ENCODE results near the gene SH2D7.
A peak's percentile ranks its signal among the peaks of the same experiment; 100 is the strongest.

SH2D7 gene

DNA sequence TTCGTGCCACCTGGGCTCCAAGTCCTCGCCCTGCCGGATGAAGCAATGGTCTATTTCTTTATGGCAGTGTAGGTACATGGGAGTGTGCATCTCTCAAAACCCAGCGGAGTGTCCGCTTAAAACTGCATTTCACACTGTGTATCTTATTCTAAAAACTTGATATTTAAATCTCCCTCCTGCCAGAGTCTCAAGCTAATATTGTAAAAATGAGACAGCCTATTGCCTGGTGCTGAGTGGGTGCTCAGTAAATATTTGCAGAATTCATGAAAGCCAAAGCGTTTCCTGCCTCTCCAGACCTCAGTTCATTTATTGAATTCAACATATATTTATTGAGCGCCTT, 14.5 kb upstream of the SH2D7 start:
- TF ChIP-seq, protein P1, sequence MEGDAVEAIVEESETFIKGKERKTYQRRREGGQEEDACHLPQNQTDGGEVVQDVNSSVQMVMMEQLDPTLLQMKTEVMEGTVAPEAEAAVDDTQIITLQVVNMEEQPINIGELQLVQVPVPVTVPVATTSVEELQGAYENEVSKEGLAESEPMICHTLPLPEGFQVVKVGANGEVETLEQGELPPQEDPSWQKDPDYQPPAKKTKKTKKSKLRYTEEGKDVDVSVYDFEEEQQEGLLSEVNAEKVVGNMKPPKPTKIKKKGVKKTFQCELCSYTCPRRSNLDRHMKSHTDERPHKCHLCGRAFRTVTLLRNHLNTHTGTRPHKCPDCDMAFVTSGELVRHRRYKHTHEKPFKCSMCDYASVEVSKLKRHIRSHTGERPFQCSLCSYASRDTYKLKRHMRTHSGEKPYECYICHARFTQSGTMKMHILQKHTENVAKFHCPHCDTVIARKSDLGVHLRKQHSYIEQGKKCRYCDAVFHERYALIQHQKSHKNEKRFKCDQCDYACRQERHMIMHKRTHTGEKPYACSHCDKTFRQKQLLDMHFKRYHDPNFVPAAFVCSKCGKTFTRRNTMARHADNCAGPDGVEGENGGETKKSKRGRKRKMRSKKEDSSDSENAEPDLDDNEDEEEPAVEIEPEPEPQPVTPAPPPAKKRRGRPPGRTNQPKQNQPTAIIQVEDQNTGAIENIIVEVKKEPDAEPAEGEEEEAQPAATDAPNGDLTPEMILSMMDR (IDR thresholded peaks at IDR 0.05; ENCODE audit: control insufficient read depth, extremely low read depth, insufficient read depth), result no peak
- DNase-seq (ENCODE audit: low read depth), result no peak
- H3K4me3 ChIP-seq (ENCODE audit: low read depth, low read length), result peak overlapping the region; percentile 49

DNA sequence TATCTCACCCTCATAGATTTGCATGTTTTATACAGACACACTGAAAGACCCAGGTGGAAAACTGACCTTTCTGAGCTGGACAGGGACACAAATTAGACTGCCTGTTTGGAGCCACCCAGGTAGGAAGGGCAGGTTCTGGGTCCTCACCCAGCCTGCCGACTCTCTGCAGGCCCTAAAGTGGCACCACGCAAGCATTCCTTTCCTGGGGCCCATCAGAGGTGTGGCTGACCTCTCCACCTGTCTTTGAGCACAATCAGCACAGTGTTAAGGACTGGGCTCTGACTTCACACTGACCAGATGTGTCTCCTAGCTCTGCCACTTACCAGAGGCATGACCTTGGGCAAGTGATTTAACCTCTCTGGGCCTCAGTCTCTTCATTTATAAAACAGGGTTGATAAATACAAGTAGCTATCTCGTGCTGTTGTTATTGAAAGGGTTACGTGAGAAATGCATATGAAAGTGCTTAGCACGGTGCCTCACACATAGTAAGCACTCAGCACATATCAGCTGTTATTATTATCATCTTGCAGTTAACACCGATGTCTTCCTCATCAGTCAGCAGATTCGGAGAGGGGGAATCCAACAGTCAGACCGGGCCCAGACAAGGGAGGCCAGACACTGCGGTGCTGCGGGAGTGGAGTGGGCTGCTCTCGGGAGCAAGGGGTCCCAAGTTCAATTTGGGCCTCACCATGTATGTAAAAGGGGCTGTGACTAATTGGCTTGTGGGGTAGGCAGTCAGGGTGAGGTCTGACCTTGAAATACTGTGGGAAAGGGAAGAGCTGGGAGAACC, 12.9 kb upstream of the SH2D7 start:
- TF ChIP-seq, protein P1 (IDR thresholded peaks at IDR 0.05; ENCODE audit: control insufficient read depth, extremely low read depth, insufficient read depth), result no peak
- no peak for DNase-seq (ENCODE audit: low read depth)
- H3K4me3 ChIP-seq (ENCODE audit: low read depth, low read length), result no peak overlapping the region

GRCh38 chr15:78080088-78080460, 12.3 kb upstream of the SH2D7 start:
- DNase-seq (ENCODE audit: low read depth), result no peak
- no peak overlapping the region for H3K4me3 ChIP-seq (ENCODE audit: low read depth, low read length)
- TF ChIP-seq, protein P1 (IDR thresholded peaks at IDR 0.05; ENCODE audit: control insufficient read depth, extremely low read depth, insufficient read depth), result no peak

DNA sequence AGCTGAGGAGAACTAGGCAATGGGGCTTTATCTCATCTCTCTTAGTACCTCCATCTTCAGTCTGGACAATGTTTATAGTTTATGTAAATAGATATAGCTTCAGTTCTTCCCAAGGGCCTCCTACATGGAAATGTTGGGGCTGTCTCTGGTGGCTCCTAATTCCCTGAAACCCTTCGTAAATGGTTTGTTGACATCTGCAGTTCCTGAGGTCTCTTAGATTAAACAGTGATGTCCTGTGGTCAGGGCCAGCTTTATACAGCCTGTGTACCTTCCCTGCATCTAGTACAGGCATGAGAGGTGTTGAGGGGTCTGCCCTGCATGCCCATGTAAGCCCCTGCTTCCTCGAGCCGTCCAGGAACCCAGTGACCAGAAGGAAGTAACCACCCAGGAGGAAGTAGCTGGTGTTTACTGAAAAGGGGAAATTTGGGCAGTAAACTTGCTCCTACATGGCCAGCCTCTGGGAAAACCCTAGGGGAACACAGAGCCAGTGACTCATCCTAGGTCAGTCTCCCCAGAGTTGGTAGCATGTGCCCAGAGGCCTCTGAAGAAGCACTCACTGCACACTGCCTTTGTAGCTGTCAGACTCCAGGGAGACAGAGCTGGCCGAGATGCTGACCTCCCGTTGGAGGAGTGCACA, 10.1 kb upstream of the SH2D7 start:
- TF ChIP-seq, protein P1 (IDR thresholded peaks at IDR 0.05; ENCODE audit: control insufficient read depth, extremely low read depth, insufficient read depth), result no peak
- no peak overlapping the region for H3K4me3 ChIP-seq (ENCODE audit: low read depth, low read length)
- no peak for DNase-seq (ENCODE audit: low read depth)

GRCh38 chr15:78082743-78083110, 9.6 kb upstream of the SH2D7 start:
- H3K4me3 ChIP-seq (ENCODE audit: low read depth, low read length), result no peak overlapping the region
- TF ChIP-seq, protein P1 (IDR thresholded peaks at IDR 0.05; ENCODE audit: control insufficient read depth, extremely low read depth, insufficient read depth), result no peak

DNA sequence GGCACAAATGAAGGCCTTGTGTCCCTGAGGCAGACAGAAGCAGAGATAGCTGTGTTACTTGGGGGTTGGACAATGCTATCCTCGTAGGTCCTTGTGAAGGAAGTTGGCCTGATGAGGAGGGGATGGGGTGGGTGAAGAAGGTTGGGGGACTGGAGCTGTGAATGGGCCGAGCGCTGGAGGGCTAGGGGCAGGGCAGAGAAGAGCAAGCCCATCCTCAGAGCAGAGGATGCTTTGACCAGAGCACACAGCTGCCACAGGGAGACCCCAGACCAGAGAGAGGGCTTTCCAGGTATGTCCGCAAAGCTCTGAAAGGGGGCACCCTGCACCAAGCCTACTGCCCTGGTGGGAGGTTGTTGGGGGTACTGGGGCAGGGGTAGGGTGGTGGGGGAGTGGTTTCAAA, 9.2 kb upstream of the SH2D7 start:
- no peak overlapping the region for H3K4me3 ChIP-seq (ENCODE audit: low read depth, low read length)
- DNase-seq (ENCODE audit: low read depth), result no peak
- TF ChIP-seq, protein P1 (IDR thresholded peaks at IDR 0.05; ENCODE audit: control insufficient read depth, extremely low read depth, insufficient read depth), result no peak

More at GRCh38 chr15:78082743-78083110, 9.6 kb upstream of the SH2D7 start:
- DNase-seq (ENCODE audit: low read depth), result no peak

Measured in LNCaP clone FGC (cell line).